GM18507 (cell line): ENCODE measurements around the gene PRKN.
"Not testable (repeated sequence)": the region's sequence is repeated elsewhere in the genome, so short reads cannot be mapped to it uniquely, and the experiment has no call there.

ENCODE experiments used
- DNase-seq: peaks from one replicate; pipeline ENCODE4 v3.0.0; 2011; ENCODE audit warnings: low read depth; ENCODE audit not compliant: insufficient read length; ENCODE audit errors: extremely low spot score
- FAIRE-seq: peaks from 2 replicates; lab custom pipeline; 2011; peaks lifted over from hg19 to GRCh38; lab: Jason Lieb, UNC

Gene PRKN

GRCh38 chr6:161884782-161885181 lies 842.8 kb downstream of the PRKN start:
- DNase-seq (no peak), FAIRE-seq (no peak)

- no peak for DNase-seq
- no peak for FAIRE-seq
Observed at GRCh38 chr6:161882196-161882765, 845.3 kb downstream of the PRKN start.

GRCh38 chr6:161880056-161880455 lies 847.5 kb downstream of the PRKN start:
- FAIRE-seq (no peak), DNase-seq (no peak)

- no peak for DNase-seq
- FAIRE-seq: no peak
Observed at GRCh38 chr6:161876231-161876630, 851.3 kb downstream of the PRKN start.

- DNase-seq (no peak), FAIRE-seq (no peak)
Observed at GRCh38 chr6:161870236-161870901, 857.2 kb downstream of the PRKN start.

- DNase-seq: no peak
- no peak for FAIRE-seq
Observed at GRCh38 chr6:161869491-161869890, 858.1 kb downstream of the PRKN start.

GRCh38 chr6:161866570-161866969 lies 861.0 kb downstream of the PRKN start:
- DNase-seq: no peak
- no peak for FAIRE-seq

GRCh38 chr6:161861061-161861460 lies 866.5 kb downstream of the PRKN start:
- not testable (repeated sequence) for DNase-seq, FAIRE-seq

GRCh38 chr6:161853657-161854056 lies 873.9 kb downstream of the PRKN start:
- FAIRE-seq (no peak), DNase-seq (no peak)

- FAIRE-seq, DNase-seq: not testable (repeated sequence)
Observed at GRCh38 chr6:161851486-161851885, 876.1 kb downstream of the PRKN start.

GRCh38 chr6:161850562-161850961 lies 877.0 kb downstream of the PRKN start:
- FAIRE-seq (no peak), DNase-seq (no peak)

GRCh38 chr6:161847628-161848027 lies 879.9 kb downstream of the PRKN start:
- DNase-seq (no peak), FAIRE-seq (no peak)

- DNase-seq (no peak), FAIRE-seq (no peak)
Observed at GRCh38 chr6:161844804-161845203, 882.8 kb downstream of the PRKN start.

GRCh38 chr6:161843066-161843465 lies 884.5 kb downstream of the PRKN start:
- FAIRE-seq (no peak), DNase-seq (no peak)

- no peak for DNase-seq
- no peak for FAIRE-seq
Observed at GRCh38 chr6:161840380-161840779, 887.2 kb downstream of the PRKN start.

GRCh38 chr6:161838306-161839035 lies 889.1 kb downstream of the PRKN start:
- DNase-seq (no peak), FAIRE-seq (no peak)

- no peak for DNase-seq
- no peak for FAIRE-seq
Observed at GRCh38 chr6:161837854-161838253, 889.7 kb downstream of the PRKN start.

GRCh38 chr6:161837449-161837735 lies 890.2 kb downstream of the PRKN start:
- DNase-seq: no peak
- FAIRE-seq: no peak

GRCh38 chr6:161836643-161837448 lies 890.7 kb downstream of the PRKN start:
- FAIRE-seq (no peak), DNase-seq (no peak)

GRCh38 chr6:161835500-161836215 lies 891.9 kb downstream of the PRKN start:
- FAIRE-seq: no peak

More at GRCh38 chr6:161835500-161836215, 891.9 kb downstream of the PRKN start:
- DNase-seq: no peak
